ENCODE results near the gene HCK. TPM values are rescaled to one million over a fixed set of nuclear protein-coding genes. Genes with fewer than 3 reads are reported as not detected.
"Not testable (repeated sequence)": the region's sequence is repeated elsewhere in the genome, so short reads cannot be mapped to it uniquely, and the experiment has no call there.

Gene HCK
- total and polyA plus RNA-seq, 2 experiments from 2014 or later, result not detected

- Histone ChIP-seq H3K9me3 (ENCODE audit: low read depth) (no peaks in the 10 kb centered on the region), H3K36me3 (no peaks in the 10 kb centered on the region), H3K4me1 (ENCODE audit: low read depth) (peaks cover 22% of the 10 kb centered on the region), H3K27ac (no peak overlapping the region), H3K27me3 (no peaks in the 10 kb centered on the region), H3K4me3 (no peak overlapping the region)
- no peak for DNase-seq (ENCODE audit: low read depth in 1 of 2, low spot score in 1 of 2)
- TF ChIP-seq, protein P1, sequence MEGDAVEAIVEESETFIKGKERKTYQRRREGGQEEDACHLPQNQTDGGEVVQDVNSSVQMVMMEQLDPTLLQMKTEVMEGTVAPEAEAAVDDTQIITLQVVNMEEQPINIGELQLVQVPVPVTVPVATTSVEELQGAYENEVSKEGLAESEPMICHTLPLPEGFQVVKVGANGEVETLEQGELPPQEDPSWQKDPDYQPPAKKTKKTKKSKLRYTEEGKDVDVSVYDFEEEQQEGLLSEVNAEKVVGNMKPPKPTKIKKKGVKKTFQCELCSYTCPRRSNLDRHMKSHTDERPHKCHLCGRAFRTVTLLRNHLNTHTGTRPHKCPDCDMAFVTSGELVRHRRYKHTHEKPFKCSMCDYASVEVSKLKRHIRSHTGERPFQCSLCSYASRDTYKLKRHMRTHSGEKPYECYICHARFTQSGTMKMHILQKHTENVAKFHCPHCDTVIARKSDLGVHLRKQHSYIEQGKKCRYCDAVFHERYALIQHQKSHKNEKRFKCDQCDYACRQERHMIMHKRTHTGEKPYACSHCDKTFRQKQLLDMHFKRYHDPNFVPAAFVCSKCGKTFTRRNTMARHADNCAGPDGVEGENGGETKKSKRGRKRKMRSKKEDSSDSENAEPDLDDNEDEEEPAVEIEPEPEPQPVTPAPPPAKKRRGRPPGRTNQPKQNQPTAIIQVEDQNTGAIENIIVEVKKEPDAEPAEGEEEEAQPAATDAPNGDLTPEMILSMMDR (IDR thresholded peaks at IDR 0.05; ENCODE audit: low read depth, low read length), result no peak
Observed at GRCh38 chr20:32112841-32113240, 60.8 kb downstream of the HCK start.

- H3K27ac ChIP-seq, result no peak overlapping the region
- H3K4me1 ChIP-seq (ENCODE audit: low read depth), result peaks cover 22% of the 10 kb centered on the region
- H3K27me3 ChIP-seq, result no peaks in the 10 kb centered on the region
- no peaks in the 10 kb centered on the region for H3K9me3 ChIP-seq (ENCODE audit: low read depth)
- no peaks in the 10 kb centered on the region for H3K36me3 ChIP-seq
- TF ChIP-seq, protein P1 (IDR thresholded peaks at IDR 0.05; ENCODE audit: low read depth, low read length), result no peak
- H3K4me3 ChIP-seq, result no peak overlapping the region
- DNase-seq (ENCODE audit: low read depth in 1 of 2, low spot score in 1 of 2), result no peak
Observed at GRCh38 chr20:32113591-32114260, 61.7 kb downstream of the HCK start.

DNA sequence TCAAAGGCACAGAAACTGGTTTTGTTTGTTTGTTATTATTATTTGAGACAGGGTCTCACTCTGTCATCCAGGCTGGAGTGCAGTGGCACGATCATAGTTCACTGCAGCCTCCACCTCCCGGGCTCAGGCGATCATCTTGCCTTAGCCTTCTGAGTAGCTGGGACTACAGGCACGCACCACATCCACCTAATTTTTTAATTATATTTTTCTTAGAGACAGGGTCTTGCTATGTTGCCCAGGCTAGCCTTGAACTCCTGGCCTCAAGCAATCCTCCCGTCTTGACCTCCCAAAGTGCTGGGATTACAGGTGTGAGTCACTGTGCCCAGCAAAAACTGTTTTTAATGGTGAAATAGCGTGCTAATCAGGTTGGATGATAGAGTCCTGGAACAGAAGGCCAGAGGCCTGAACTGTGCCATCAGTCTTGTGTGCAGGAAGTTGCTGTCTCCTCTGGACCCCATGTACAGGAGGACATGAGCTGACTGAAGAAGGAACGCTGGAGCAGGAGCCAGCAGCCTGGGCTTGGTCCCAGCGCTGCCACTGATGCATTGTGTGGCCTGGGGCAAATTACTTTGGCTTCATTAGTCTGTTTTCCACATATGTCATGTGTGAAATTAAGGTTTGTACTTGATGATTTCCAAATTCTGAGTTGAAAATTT is 62.4 kb downstream of the HCK start:
- H3K36me3 ChIP-seq, result no peaks in the 10 kb centered on the region
- DNase-seq (ENCODE audit: low read depth in 1 of 2, low spot score in 1 of 2), result no peak
- no peaks in the 10 kb centered on the region for H3K27me3 ChIP-seq
- TF ChIP-seq, protein P1 (IDR thresholded peaks at IDR 0.05; ENCODE audit: low read depth, low read length), result no peak
- H3K9me3 ChIP-seq (ENCODE audit: low read depth), result no peaks in the 10 kb centered on the region
- H3K4me1 ChIP-seq (ENCODE audit: low read depth), result peaks cover 22% of the 10 kb centered on the region
- no peak overlapping the region for H3K4me3 ChIP-seq
- no peak overlapping the region for H3K27ac ChIP-seq

- Histone ChIP-seq H3K4me3 (no peak overlapping the region), H3K27ac (peak overlapping the region; percentile 50), H3K9me3 (ENCODE audit: low read depth) (no peaks in the 10 kb centered on the region), H3K27me3 (no peaks in the 10 kb centered on the region), H3K36me3 (no peaks in the 10 kb centered on the region), H3K4me1 (ENCODE audit: low read depth) (peaks cover 22% of the 10 kb centered on the region)
- TF ChIP-seq, protein P1 (IDR thresholded peaks at IDR 0.05; ENCODE audit: low read depth, low read length), result no peak
- DNase-seq (ENCODE audit: low read depth in 1 of 2, low spot score in 1 of 2), result no peak
Observed at GRCh38 chr20:32115211-32115767, 63.2 kb downstream of the HCK start.

DNA sequence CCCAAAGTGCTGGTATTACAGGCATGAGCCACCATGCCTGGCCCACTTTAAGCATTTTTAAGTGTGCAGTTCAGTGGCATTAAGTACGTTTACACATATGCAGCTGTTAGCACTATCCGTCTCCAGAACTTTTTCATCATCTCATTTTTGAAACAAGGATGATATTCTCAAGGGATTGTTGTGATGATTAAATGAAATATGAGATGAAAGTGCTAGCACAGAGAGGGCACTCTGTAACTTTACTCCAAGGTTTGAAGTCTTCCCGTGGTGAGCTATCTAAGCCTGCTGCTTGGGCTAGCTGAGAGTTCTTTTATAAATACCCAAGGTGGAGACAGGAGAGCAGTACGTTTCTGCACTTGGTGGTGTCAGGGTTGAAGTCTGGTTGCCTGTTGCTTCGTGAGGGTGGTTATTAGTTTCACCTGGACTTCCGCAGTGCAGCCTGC is 64.1 kb downstream of the HCK start:
- H3K27me3 ChIP-seq, result no peaks in the 10 kb centered on the region
- H3K9me3 ChIP-seq (ENCODE audit: low read depth), result no peaks in the 10 kb centered on the region
- no peak overlapping the region for H3K4me3 ChIP-seq
- H3K27ac ChIP-seq, result peak overlapping the region; percentile 35
- H3K36me3 ChIP-seq, result no peaks in the 10 kb centered on the region
- DNase-seq (ENCODE audit: low read depth in 1 of 2, low spot score in 1 of 2), result no peak
- H3K4me1 ChIP-seq (ENCODE audit: low read depth), result peaks cover 16% of the 10 kb centered on the region
- TF ChIP-seq, protein P1 (IDR thresholded peaks at IDR 0.05; ENCODE audit: low read depth, low read length), result no peak

- peaks cover 16% of the 10 kb centered on the region for H3K4me1 ChIP-seq (ENCODE audit: low read depth)
- H3K27me3 ChIP-seq; DNase-seq (ENCODE audit: low read depth in 1 of 2, low spot score in 1 of 2); H3K4me3 ChIP-seq; H3K36me3 ChIP-seq; H3K27ac ChIP-seq; H3K9me3 ChIP-seq (ENCODE audit: low read depth): not testable (repeated sequence)
Observed at GRCh38 chr20:32116796-32117195, 64.8 kb downstream of the HCK start.

GRCh38 chr20:32118427-32118826 is 66.4 kb downstream of the HCK start:
- not testable (repeated sequence) for DNase-seq (ENCODE audit: low read depth in 1 of 2, low spot score in 1 of 2)

More at GRCh38 chr20:32118427-32118826, 66.4 kb downstream of the HCK start:
- H3K27ac ChIP-seq; H3K9me3 ChIP-seq (ENCODE audit: low read depth); H3K4me3 ChIP-seq; H3K27me3 ChIP-seq; H3K36me3 ChIP-seq: not testable (repeated sequence)
- H3K4me1 ChIP-seq (ENCODE audit: low read depth), result peaks cover 16% of the 10 kb centered on the region
